Loucy (cell line): ENCODE data around the gene ASB7.

Experiments used
- H2AFZ ChIP-seq: fragments of 200-600 bp; sonication (generic); 2 replicates; pipeline ENCODE4 v1.6.0; 2016; ENCODE audit warnings: antibody characterized with exemption, mild to moderate bottlenecking, low read length, moderate library complexity
- H3F3A ChIP-seq: fragments of 200-600 bp; 2 replicates; pipeline ENCODE4 v1.6.0; 2016; ENCODE audit warnings: antibody characterized with exemption, low read depth, mild to moderate bottlenecking
- H3K27me3 ChIP-seq: fragments of 200-600 bp; sonication (generic); 2 replicates; pipeline ENCODE4 v1.6.1; 2014; ENCODE audit warnings: low read length, mild to moderate bottlenecking; ENCODE audit not compliant: insufficient read depth, poor library complexity, severe bottlenecking
- H3K36me3 ChIP-seq: fragments of 200-600 bp; sonication (generic); 2 replicates; pipeline ENCODE4 v1.6.1; 2016; ENCODE audit warnings: low read length; ENCODE audit not compliant: insufficient read depth
- H3K4me1 ChIP-seq: fragments of 200-600 bp; sonication (generic); 2 replicates; pipeline ENCODE4 v1.5.1; 2014; ENCODE audit warnings: low read length, mild to moderate bottlenecking; ENCODE audit not compliant: insufficient read depth, poor library complexity, severe bottlenecking
- H3K4me2 ChIP-seq: fragments of 200-600 bp; sonication (generic); 2 replicates; pipeline ENCODE4 v1.6.0; 2014; ENCODE audit warnings: antibody characterized with exemption, low read length, low read depth, mild to moderate bottlenecking; ENCODE audit not compliant: poor library complexity, severe bottlenecking
- H3K4me3 ChIP-seq: fragments of 200-600 bp; sonication (generic); 2 replicates; pipeline ENCODE4 v1.5.1; 2014; ENCODE audit warnings: low read length, mild to moderate bottlenecking, mixed read lengths; ENCODE audit not compliant: poor library complexity, severe bottlenecking
- H3K79me2 ChIP-seq: fragments of 200-600 bp; sonication (generic); 2 replicates; pipeline ENCODE4 v1.6.1; 2014; ENCODE audit warnings: low read length; ENCODE audit not compliant: insufficient read depth
- H3K9ac ChIP-seq: fragments of 200-600 bp; sonication (generic); 2 replicates; pipeline ENCODE4 v1.6.0; 2014; ENCODE audit warnings: mild to moderate bottlenecking, low read depth, low read length, moderate library complexity; ENCODE audit not compliant: poor library complexity, severe bottlenecking
- H3K9me2 ChIP-seq: fragments of 200-600 bp; sonication (generic); replicated peaks from 2 replicates; pipeline ENCODE4 v1.6.1; 2016; ENCODE audit warnings: low read depth, low read length, mixed read lengths
- H3K9me3 ChIP-seq: fragments of 200-600 bp; sonication (generic); 2 replicates; pipeline ENCODE4 v1.6.1; 2014; ENCODE audit warnings: mild to moderate bottlenecking, antibody characterized with exemption, low read length, low read depth; ENCODE audit not compliant: insufficient read depth
- H4K20me1 ChIP-seq: fragments of 200-600 bp; sonication (generic); 2 replicates; pipeline ENCODE4 v1.6.0; 2014; ENCODE audit warnings: antibody characterized with exemption, low read length, mild to moderate bottlenecking; ENCODE audit not compliant: insufficient read depth, poor library complexity, severe bottlenecking
- CTCF ChIP-seq: fragments of 200-600 bp; sonication (generic); conservative IDR thresholded peaks from 2 replicates; pipeline ENCODE4 v1.5.1; 2014; ENCODE audit warnings: mild to moderate bottlenecking, antibody characterized with exemption, low read length
- EZH2phosphoT487 ChIP-seq: fragments of 200-600 bp; IDR thresholded peaks from 2 replicates; pipeline ENCODE4 v1.6.1; 2018; ENCODE audit warnings: antibody characterized with exemption, mild to moderate bottlenecking, moderate library complexity, borderline replicate concordance

ASB7 gene

GRCh38 chr15:100648951-100649350, 46.6 kb downstream of the ASB7 start:
- Histone ChIP-seq H3K9me2 (no peaks in the 10 kb centered on the region), H3K4me2 (no peak overlapping the region), H3K9ac (no peak overlapping the region), H3K79me2 (no peaks in the 10 kb centered on the region; the same call in 1 of the 2 replicates), H3K36me3 (peaks cover 5% of the 10 kb centered on the region; the same call in 1 of the 2 replicates), H2AFZ (no peak overlapping the region), H3F3A (no peaks in the 10 kb centered on the region), H3K9me3 (no peaks in the 10 kb centered on the region), H3K4me1 (no peaks in the 10 kb centered on the region), H3K4me3 (no peak overlapping the region), H3K27me3 (no peaks in the 10 kb centered on the region), H4K20me1 (no peaks in the 10 kb centered on the region)
- TF ChIP-seq EZH2phosphoT487 (no peak), CTCF (no peak)

GRCh38 chr15:100650685-100651084, 48.3 kb downstream of the ASB7 start:
- Histone ChIP-seq H2AFZ (no peak overlapping the region), H4K20me1 (no peaks in the 10 kb centered on the region), H3K4me3 (no peak overlapping the region), H3K36me3 (peaks cover 5% of the 10 kb centered on the region; the same call in 1 of the 2 replicates), H3K9me3 (no peaks in the 10 kb centered on the region), H3K9ac (no peak overlapping the region), H3F3A (no peaks in the 10 kb centered on the region), H3K79me2 (no peaks in the 10 kb centered on the region; the same call in 1 of the 2 replicates), H3K9me2 (no peaks in the 10 kb centered on the region), H3K4me1 (no peaks in the 10 kb centered on the region), H3K4me2 (no peak overlapping the region), H3K27me3 (no peaks in the 10 kb centered on the region)
- no peak for TF ChIP-seq EZH2phosphoT487
- TF ChIP-seq CTCF = peak; percentile 43

GRCh38 chr15:100651253-100651652, 48.9 kb downstream of the ASB7 start:
- H3K4me1 ChIP-seq = no peaks in the 10 kb centered on the region
- TF ChIP-seq EZH2phosphoT487 = no peak
- TF ChIP-seq CTCF = no peak
- H3K27me3 ChIP-seq = no peaks in the 10 kb centered on the region
- H3K9ac ChIP-seq = no peak overlapping the region
- no peak overlapping the region for H3K4me2 ChIP-seq
- no peak overlapping the region for H3K4me3 ChIP-seq
- H2AFZ ChIP-seq = no peak overlapping the region
- H3F3A ChIP-seq = no peaks in the 10 kb centered on the region
- H3K9me3 ChIP-seq = no peaks in the 10 kb centered on the region
- H3K9me2 ChIP-seq = no peaks in the 10 kb centered on the region
- no peaks in the 10 kb centered on the region for H3K79me2 ChIP-seq
- H3K36me3 ChIP-seq = peaks cover 5% of the 10 kb centered on the region; the same call in 1 of the 2 replicates
- no peaks in the 10 kb centered on the region for H4K20me1 ChIP-seq
